HCT116 (cell line): ENCODE measurements around the gene FHL3. TPM values are rescaled to one million over a fixed set of nuclear protein-coding genes. Genes with fewer than 3 reads are reported as not detected.

Source experiments
- ATAC-seq: fragments of 200-7000 bp; cut with Tn5 transposase; 2 replicates; pipeline ENCODE4 v1.9.1; 2020; ENCODE audit warnings: mild to moderate bottlenecking, moderate library complexity
- BruUV-seq: library from RNA; stranded (reverse); fragments of 400-500 nt; replicated peaks from 2 replicates; lab custom pipeline; 2021; lab: Mats Ljungman, UMichigan
- CTCF ChIA-PET: fragments of 300-600 bp; sonication (Branson Sonifier 250); formaldehyde crosslinking; loops from one replicate; lab custom pipeline; 2021; ENCODE audit warnings: antibody characterized with exemption; lab: Charles Lee
- POLR2A ChIA-PET: fragments of 300-600, 350-600 bp; sonication (Branson Sonifier 250); formaldehyde crosslinking; loops from one replicate; lab custom pipeline; 2021; ENCODE audit warnings: antibody characterized with exemption; lab: Charles Lee
- RAD21 ChIA-PET, 2 experiments: fragments of 300-600 bp; sonication (Branson Sonifier 250); formaldehyde crosslinking; loops; one replicate each; lab custom pipeline; 2023; ENCODE audit warnings: low total read pairs in 2 of 2; ENCODE audit not compliant: uncharacterized antibody in 2 of 2, unreplicated experiment in 2 of 2, low non-redundant PET in 1 of 2; lab: Charles Lee
- DNase-seq: peaks from one replicate; pipeline ENCODE4 v3.0.0-alpha.2; 2010; ENCODE audit warnings: low read depth, low spot score
- H2AFZ ChIP-seq: fragments of 200-600 bp; shearing (Covaris generic), sonication (generic); 2 replicates; pipeline ENCODE4 v1.6.1; 2017; ENCODE audit warnings: low read depth, mixed run types, mixed read lengths, antibody characterized with exemption, low read length; ENCODE audit not compliant: poor library complexity, severe bottlenecking
- H3K27ac ChIP-seq: 2 replicates; pipeline ENCODE4 v1.5.1; 2012; ENCODE audit warnings: low read depth, low read length
- H3K27me3 ChIP-seq: fragments of 200-600 bp; sonication (generic); 2 replicates; pipeline ENCODE4 v1.6.1; 2016; ENCODE audit warnings: mixed run types, low read length, mixed read lengths; ENCODE audit not compliant: insufficient read depth
- H3K36me3 ChIP-seq, 2 experiments: fragments of 200-500 bp in 1 of 2; fragments of 200-600 bp in 1 of 2; sonication (Bioruptor generic) in 1 of 2; sonication (generic) in 1 of 2; 2 replicates each; pipeline versions ENCODE4 v1.5.1 to v1.6.1; 2014 to 2016; ENCODE audit warnings: low read length in 2 of 2, inconsistent platforms in 1 of 2, mixed read lengths in 1 of 2, mixed run types in 1 of 2; ENCODE audit not compliant: insufficient read depth in 2 of 2, control insufficient read depth in 1 of 2
- H3K4me1 ChIP-seq, 2 experiments: fragments of 200-600 bp in 1 of 2; sonication (generic) in 1 of 2; 2 replicates each; pipeline versions ENCODE4 v1.5.1 to v1.6.1; 2012 to 2017; ENCODE audit warnings: low read length in 2 of 2, inconsistent platforms in 1 of 2, mild to moderate bottlenecking in 1 of 2, mixed read lengths in 1 of 2, mixed run types in 1 of 2, moderate library complexity in 1 of 2; ENCODE audit not compliant: insufficient read depth in 2 of 2, control insufficient read depth in 1 of 2
- H3K4me2 ChIP-seq: fragments of 200-600 bp; sonication (generic); 2 replicates; pipeline ENCODE4 v1.6.1; 2017; ENCODE audit warnings: mixed run types, low read length, mixed read lengths
- H3K4me3 ChIP-seq, 2 experiments: fragments of 200-600 bp in 1 of 2; sonication (generic) in 1 of 2; replicated peaks in 1 of 2; 2 replicates each; pipeline ENCODE4 v1.5.1; 2011 to 2016; ENCODE audit warnings: low read length in 2 of 2, control low read depth in 1 of 2, low read depth in 1 of 2, mild to moderate bottlenecking in 1 of 2, mixed read lengths in 1 of 2, mixed run types in 1 of 2
- H3K79me2 ChIP-seq: fragments of 200-600 bp; sonication (generic); 2 replicates; pipeline ENCODE4 v1.6.1; 2017; ENCODE audit warnings: mild to moderate bottlenecking, mixed run types, low read length, moderate library complexity, mixed read lengths; ENCODE audit not compliant: insufficient read depth
- H3K9ac ChIP-seq: fragments of 200-600 bp; sonication (generic); 2 replicates; pipeline ENCODE4 v1.6.1; 2016; ENCODE audit warnings: low read length, mixed read lengths
- H3K9me2 ChIP-seq: fragments of 200-600 bp; sonication (generic), shearing (Covaris generic); 2 replicates; pipeline ENCODE4 v1.6.1; 2017; ENCODE audit warnings: mixed run types, mild to moderate bottlenecking, moderate library complexity; ENCODE audit not compliant: insufficient read depth
- H3K9me3 ChIP-seq, 2 experiments: fragments of 200-500 bp in 1 of 2; fragments of 200-600 bp in 1 of 2; sonication (Bioruptor generic) in 1 of 2; sonication (generic) in 1 of 2; 2 replicates each; pipeline ENCODE4 v1.6.1; 2014 to 2017; ENCODE audit warnings: low read length in 2 of 2, mixed read lengths in 2 of 2, inconsistent platforms in 1 of 2, low read depth in 1 of 2, mild to moderate bottlenecking in 1 of 2, mixed run types in 1 of 2, moderate library complexity in 1 of 2; ENCODE audit not compliant: control insufficient read depth in 1 of 2, insufficient read depth in 1 of 2
- H4K20me1 ChIP-seq: fragments of 200-600 bp; sonication (generic), shearing (Covaris generic); 2 replicates; pipeline ENCODE4 v1.6.1; 2017; ENCODE audit warnings: mixed run types, mild to moderate bottlenecking, moderate library complexity; ENCODE audit not compliant: insufficient read depth
- CEBPB ChIP-seq: IDR thresholded peaks from 2 replicates; pipeline ENCODE4 v1.6.1; 2012; ENCODE audit warnings: low read depth
- EZH2 ChIP-seq: fragments of 200-600 bp; sonication (generic); IDR thresholded peaks from 2 replicates; pipeline ENCODE4 v1.6.1; 2017; ENCODE audit warnings: antibody characterized with exemption, mixed run types
- FOSL1 ChIP-seq: IDR thresholded peaks from 2 replicates; pipeline ENCODE4 v1.6.1; 2012; ENCODE audit warnings: low read depth
- JUND ChIP-seq: IDR thresholded peaks from 2 replicates; pipeline ENCODE4 v1.6.1; 2012
- POLR2A ChIP-seq: IDR thresholded peaks from 2 replicates; pipeline ENCODE4 v1.7.0; 2011; ENCODE audit warnings: borderline replicate concordance; ENCODE audit not compliant: insufficient read depth, insufficient read length; ENCODE audit errors: extremely low read depth
- POLR2AphosphoS5 ChIP-seq: IDR thresholded peaks from 2 replicates; pipeline ENCODE4 v1.6.1; 2011; ENCODE audit warnings: mild to moderate bottlenecking, low read depth, low read length, moderate library complexity
- SRF ChIP-seq: IDR thresholded peaks from 2 replicates; pipeline ENCODE4 v1.6.1; 2012; ENCODE audit warnings: low read depth
- TCF7L2 ChIP-seq: IDR thresholded peaks from 2 replicates; pipeline ENCODE4 v1.7.0; 2011; ENCODE audit warnings: borderline replicate concordance, inconsistent platforms; ENCODE audit not compliant: insufficient read depth, insufficient read length; ENCODE audit errors: extremely low read depth
- ZNF274 ChIP-seq: fragments of 200-500 bp; sonication (Bioruptor generic); IDR thresholded peaks from 2 replicates; pipeline ENCODE4 v1.6.1; 2014; ENCODE audit warnings: mild to moderate bottlenecking, low read depth, low read length, inconsistent platforms
- intact Hi-C: fragments of 100-400 bp; cut with micrococcal nuclease; formaldehyde crosslinking; loops from 2 replicates; pipeline ENCODE4 v1.10.0; 2022
- total RNA-seq: library from RNA; stranded (reverse); gene quantifications from one replicate; pipeline ENCODE4 v1.2.1, GENCODE V29; 2021; ENCODE audit not compliant: unreplicated experiment
- TF ChIP-seq, protein P1 (sequence below): IDR thresholded peaks from 2 replicates; pipeline ENCODE4 v1.6.1; 2012
- TF ChIP-seq, protein P2 (sequence below), 3 experiments: fragments of 200-600 bp in 1 of 3; sonication (generic) in 1 of 3; IDR thresholded peaks in 2 of 3; conservative IDR thresholded peaks in 1 of 3; 2 replicates each; pipeline ENCODE4 v1.5.1; 2012 to 2017; ENCODE audit warnings: low read depth in 2 of 3, low read length in 2 of 3, antibody characterized with exemption in 1 of 3, borderline replicate concordance in 1 of 3, control low read depth in 1 of 3, mild to moderate bottlenecking in 1 of 3, mixed read lengths in 1 of 3, mixed run types in 1 of 3, moderate library complexity in 1 of 3; ENCODE audit not compliant: insufficient read depth in 1 of 3

Gene FHL3
- total RNA-seq, 1 experiment from 2014 or later: 22.5 TPM

DNA sequence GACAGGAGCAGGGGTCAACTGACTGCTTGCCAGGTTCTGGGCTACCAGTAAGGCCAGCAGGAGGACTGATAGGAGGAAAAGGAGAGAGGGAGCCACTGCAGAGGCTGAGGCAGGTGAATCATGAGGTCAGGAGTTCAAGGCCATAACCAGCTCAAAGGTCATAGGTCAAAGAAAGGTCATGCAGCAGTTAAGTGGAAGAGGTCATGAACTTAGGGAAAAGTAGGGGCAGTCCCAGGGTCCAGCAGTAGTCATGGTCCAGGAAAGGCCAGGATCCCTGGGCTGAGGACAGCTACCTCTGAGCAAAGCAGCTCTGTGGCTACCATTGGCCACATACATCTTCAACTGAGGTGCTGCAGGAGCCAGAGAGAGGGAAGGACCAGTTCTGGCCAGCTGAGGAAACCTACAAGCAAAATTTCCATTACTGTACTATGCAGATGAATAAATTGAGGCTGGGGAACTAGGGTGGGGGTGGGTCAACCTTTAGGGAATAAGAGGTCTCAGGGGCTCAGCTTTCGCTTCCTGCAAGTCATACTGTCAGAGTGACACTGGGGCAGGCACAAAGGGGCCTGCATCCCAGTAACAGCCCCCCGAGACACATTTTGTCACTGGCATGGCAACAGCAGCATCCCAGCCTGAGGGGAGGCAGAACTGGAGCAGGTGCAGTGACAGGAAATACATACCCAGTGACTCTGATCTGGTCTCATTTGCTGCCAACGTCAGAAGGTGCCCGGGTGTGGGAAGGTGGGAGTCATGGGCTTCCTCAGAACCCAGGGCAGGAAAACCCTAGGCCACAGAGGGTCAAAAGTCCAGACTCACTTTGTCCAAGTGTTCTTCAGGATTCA lies 53.3 kb downstream of the FHL3 start:
- Histone ChIP-seq H3K79me2 (no peaks in the 10 kb centered on the region), H4K20me1 (no peaks in the 10 kb centered on the region), H3K36me3 (no peaks in the 10 kb centered on the region), H3K27ac (no peak overlapping the region), H3K4me2 (no peak overlapping the region), H3K4me1 (peaks cover 9 to 29% of the 10 kb centered on the region in 2 experiments; a peak in 3 of 4 replicates), H2AFZ (no peak overlapping the region), H3K9me2 (no peaks in the 10 kb centered on the region), H3K27me3 (no peaks in the 10 kb centered on the region), H3K4me3 (no peak overlapping the region), H3K9ac (no peak overlapping the region), H3K9me3 (no peaks in the 10 kb centered on the region)
- DNase-seq: no peak
- no peak for TF ChIP-seq TCF7L2
- TF ChIP-seq ZNF274: no peak
- no peak for TF ChIP-seq CEBPB
- TF ChIP-seq, protein P1, sequence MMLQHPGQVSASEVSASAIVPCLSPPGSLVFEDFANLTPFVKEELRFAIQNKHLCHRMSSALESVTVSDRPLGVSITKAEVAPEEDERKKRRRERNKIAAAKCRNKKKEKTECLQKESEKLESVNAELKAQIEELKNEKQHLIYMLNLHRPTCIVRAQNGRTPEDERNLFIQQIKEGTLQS: no peak
- TF ChIP-seq JUND: no peak
- TF ChIP-seq POLR2A: no peak
- TF ChIP-seq EZH2: no peak
- no peak for TF ChIP-seq SRF
- no peak for TF ChIP-seq FOSL1
- no peak for TF ChIP-seq POLR2AphosphoS5
- TF ChIP-seq, protein P2, sequence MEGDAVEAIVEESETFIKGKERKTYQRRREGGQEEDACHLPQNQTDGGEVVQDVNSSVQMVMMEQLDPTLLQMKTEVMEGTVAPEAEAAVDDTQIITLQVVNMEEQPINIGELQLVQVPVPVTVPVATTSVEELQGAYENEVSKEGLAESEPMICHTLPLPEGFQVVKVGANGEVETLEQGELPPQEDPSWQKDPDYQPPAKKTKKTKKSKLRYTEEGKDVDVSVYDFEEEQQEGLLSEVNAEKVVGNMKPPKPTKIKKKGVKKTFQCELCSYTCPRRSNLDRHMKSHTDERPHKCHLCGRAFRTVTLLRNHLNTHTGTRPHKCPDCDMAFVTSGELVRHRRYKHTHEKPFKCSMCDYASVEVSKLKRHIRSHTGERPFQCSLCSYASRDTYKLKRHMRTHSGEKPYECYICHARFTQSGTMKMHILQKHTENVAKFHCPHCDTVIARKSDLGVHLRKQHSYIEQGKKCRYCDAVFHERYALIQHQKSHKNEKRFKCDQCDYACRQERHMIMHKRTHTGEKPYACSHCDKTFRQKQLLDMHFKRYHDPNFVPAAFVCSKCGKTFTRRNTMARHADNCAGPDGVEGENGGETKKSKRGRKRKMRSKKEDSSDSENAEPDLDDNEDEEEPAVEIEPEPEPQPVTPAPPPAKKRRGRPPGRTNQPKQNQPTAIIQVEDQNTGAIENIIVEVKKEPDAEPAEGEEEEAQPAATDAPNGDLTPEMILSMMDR (IDR thresholded peaks at IDR 0.05 in 2 of 3, conservative IDR thresholded peaks at IDR 0.05 in 1 of 3; ENCODE audit: borderline replicate concordance in 1 of 3, insufficient read depth in 1 of 3, low read depth in 2 of 3, low read length in 2 of 3): no peak
- ChIA-PET POLR2A (no interaction called here), CTCF (no interaction called here), RAD21 (no interaction called here)
- ATAC-seq: no peak
- intact Hi-C loops: no loop called here
- no TSS peak for BruUV-seq
